Measurements from ENCODE around the gene MAEA.

- TF ChIP-seq GATA2 (IDR thresholded peaks at IDR 0.05; ENCODE audit: low read depth, low read length) (no peak), GATA3 (IDR thresholded peaks at IDR 0.05; ENCODE audit: low read depth, low read length) (no peak)
Observed at GRCh38 chr4:1255151-1255550, 34.5 kb upstream of the MAEA start.
